ENCODE results near the gene BCAS3.

DNA sequence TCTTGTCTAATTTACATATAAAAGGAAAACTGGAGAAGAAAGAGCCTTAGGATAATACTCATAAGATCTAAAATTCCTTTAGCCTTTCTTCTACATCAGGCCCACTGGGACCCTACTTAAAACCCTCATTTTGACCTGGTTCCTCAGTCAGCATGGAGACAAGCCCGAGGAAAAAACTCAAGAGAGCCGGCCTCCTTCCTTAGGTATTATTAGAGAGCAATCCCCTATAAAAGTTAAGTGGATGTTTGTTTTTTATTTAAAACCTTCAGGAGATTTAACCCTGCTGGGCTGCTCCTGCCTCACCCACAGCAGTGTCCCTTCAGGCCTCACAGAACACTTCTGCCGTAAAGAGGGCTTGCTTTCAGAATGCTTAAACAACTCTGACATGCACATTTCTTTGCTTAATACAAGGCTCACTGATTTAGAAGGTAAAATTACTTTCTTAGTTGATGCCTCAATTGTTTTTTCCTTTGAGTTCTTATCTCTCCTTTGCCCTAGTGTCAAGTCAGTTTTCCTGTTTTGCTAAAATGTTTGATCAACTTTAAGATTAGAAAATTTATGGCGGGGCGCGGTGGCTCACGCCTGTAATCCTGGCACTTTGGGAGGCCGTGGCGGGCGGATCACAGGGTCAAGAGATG, 576.4 kb downstream of the BCAS3 start:
- TF ChIP-seq, protein P1, sequence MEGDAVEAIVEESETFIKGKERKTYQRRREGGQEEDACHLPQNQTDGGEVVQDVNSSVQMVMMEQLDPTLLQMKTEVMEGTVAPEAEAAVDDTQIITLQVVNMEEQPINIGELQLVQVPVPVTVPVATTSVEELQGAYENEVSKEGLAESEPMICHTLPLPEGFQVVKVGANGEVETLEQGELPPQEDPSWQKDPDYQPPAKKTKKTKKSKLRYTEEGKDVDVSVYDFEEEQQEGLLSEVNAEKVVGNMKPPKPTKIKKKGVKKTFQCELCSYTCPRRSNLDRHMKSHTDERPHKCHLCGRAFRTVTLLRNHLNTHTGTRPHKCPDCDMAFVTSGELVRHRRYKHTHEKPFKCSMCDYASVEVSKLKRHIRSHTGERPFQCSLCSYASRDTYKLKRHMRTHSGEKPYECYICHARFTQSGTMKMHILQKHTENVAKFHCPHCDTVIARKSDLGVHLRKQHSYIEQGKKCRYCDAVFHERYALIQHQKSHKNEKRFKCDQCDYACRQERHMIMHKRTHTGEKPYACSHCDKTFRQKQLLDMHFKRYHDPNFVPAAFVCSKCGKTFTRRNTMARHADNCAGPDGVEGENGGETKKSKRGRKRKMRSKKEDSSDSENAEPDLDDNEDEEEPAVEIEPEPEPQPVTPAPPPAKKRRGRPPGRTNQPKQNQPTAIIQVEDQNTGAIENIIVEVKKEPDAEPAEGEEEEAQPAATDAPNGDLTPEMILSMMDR (IDR thresholded peaks at IDR 0.05), result no peak
- no peak for TF ChIP-seq POLR2A (IDR thresholded peaks at IDR 0.05)

All from lower leg skin (tissue), 3 donors.